Measurements from ENCODE around the gene CSMD2.

Gene CSMD2

DNA sequence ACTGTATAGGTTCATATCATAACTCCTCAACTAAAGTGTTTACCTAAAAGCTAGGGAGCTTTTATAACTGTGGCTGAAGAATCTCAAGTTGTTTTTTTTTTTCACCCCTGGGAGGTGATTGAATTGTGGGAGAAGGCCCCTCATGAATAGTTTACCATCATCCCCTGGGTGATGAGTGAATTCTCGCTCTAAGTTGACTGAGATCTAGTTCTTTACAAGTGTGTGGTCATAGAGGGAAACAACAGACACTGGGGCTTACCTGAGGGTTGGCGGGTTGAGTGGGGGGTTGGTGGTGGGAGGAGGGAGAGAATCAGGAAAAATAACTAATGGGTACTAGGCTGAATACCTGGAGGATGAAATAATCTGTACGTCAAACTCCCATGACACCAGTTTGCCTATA is 700.5 kb downstream of the CSMD2 start:
- DNase-seq = no peak

Data from DMS79 (cell line).